IMR-90 (cell line): ENCODE measurements around the gene ANKRD55. TPM values are rescaled to one million over a fixed set of nuclear protein-coding genes. Genes with fewer than 3 reads are reported as not detected.
A peak's percentile ranks its signal among the peaks of the same experiment; 100 is the strongest.

ENCODE experiments used
- ATAC-seq: fragments of 200-7000 bp; cut with Tn5 transposase; 2 replicates; pipeline ENCODE4 v1.9.1; 2020; ENCODE audit warnings: low read depth, mild to moderate bottlenecking, moderate library complexity
- BruUV-seq: library from RNA; stranded (reverse); fragments of 400-500 nt; replicated peaks from 2 replicates; lab custom pipeline; 2021; lab: Mats Ljungman, UMichigan
- CTCF ChIA-PET: fragments of 300-600 bp; formaldehyde crosslinking; extraction: SDS; loops from one replicate; lab custom pipeline; 2021; ENCODE audit warnings: antibody characterized with exemption; lab: Yijun Ruan, JAX
- POLR2A ChIA-PET: fragments of 300-600 bp; sonication (Branson Sonifier 250); formaldehyde crosslinking; loops from one replicate; lab custom pipeline; 2022; ENCODE audit warnings: antibody characterized with exemption; ENCODE audit not compliant: unreplicated experiment; lab: Charles Lee
- DNase-seq: peaks from one replicate; pipeline ENCODE4 v3.0.0; 2013
- H2AFZ ChIP-seq: replicated peaks from 2 replicates; pipeline ENCODE3; 2013; ENCODE audit warnings: low read length, mild to moderate bottlenecking; ENCODE audit not compliant: poor library complexity
- H2AK5ac ChIP-seq: 2 replicates; pipeline ENCODE4 v1.6.1; 2013; ENCODE audit warnings: low read depth, low read length, inconsistent platforms
- H2AK9ac ChIP-seq: replicated peaks from 2 replicates; pipeline ENCODE3; 2013; ENCODE audit warnings: mild to moderate bottlenecking, low read depth, low read length, moderate library complexity; ENCODE audit not compliant: poor library complexity
- H2BK120ac ChIP-seq: 2 replicates; pipeline ENCODE4 v1.6.1; 2013; ENCODE audit warnings: low read depth, low read length, inconsistent platforms
- H2BK15ac ChIP-seq: 3 replicates; pipeline ENCODE4 v1.6.1; 2013; ENCODE audit warnings: low read depth, low read length, inconsistent platforms
- H2BK20ac ChIP-seq: 2 replicates; pipeline ENCODE4 v1.6.1; 2013; ENCODE audit warnings: low read depth, mild to moderate bottlenecking, inconsistent platforms, low read length, moderate library complexity
- H2BK5ac ChIP-seq: 2 replicates; pipeline ENCODE4 v1.6.1; 2013; ENCODE audit warnings: mild to moderate bottlenecking, low read depth, low read length, inconsistent platforms; ENCODE audit not compliant: poor library complexity, severe bottlenecking
- H3K14ac ChIP-seq: replicated peaks from 2 replicates; pipeline ENCODE4 v1.6.1; 2013; ENCODE audit warnings: low read depth, low read length, inconsistent platforms
- H3K18ac ChIP-seq: 2 replicates; pipeline ENCODE4 v1.6.1; 2013; ENCODE audit warnings: low read depth, low read length, control low read depth
- H3K23ac ChIP-seq: 2 replicates; pipeline ENCODE4 v1.6.1; 2013; ENCODE audit warnings: low read depth, low read length, inconsistent platforms
- H3K27ac ChIP-seq: 2 replicates; pipeline ENCODE4 v1.5.1; 2013; ENCODE audit warnings: mild to moderate bottlenecking, control low read depth, low read length; ENCODE audit not compliant: insufficient read depth
- H3K27me3 ChIP-seq: 2 replicates; pipeline ENCODE4 v1.6.1; 2013; ENCODE audit warnings: low read length; ENCODE audit not compliant: control insufficient read depth, insufficient read depth
- H3K36me3 ChIP-seq: 2 replicates; pipeline ENCODE4 v1.6.1; 2013; ENCODE audit warnings: low read length, mixed read lengths; ENCODE audit not compliant: control insufficient read depth, insufficient read depth
- H3K4ac ChIP-seq: 2 replicates; pipeline ENCODE4 v1.6.1; 2013; ENCODE audit warnings: low read depth, low read length, inconsistent platforms
- H3K4me1 ChIP-seq: 2 replicates; pipeline ENCODE4 v1.6.1; 2013; ENCODE audit warnings: low read length, mixed read lengths; ENCODE audit not compliant: control insufficient read depth, insufficient read depth
- H3K4me2 ChIP-seq: 2 replicates; pipeline ENCODE4 v1.6.1; 2013; ENCODE audit warnings: low read depth, mild to moderate bottlenecking, control low read depth, low read length, moderate library complexity
- H3K4me3 ChIP-seq: 2 replicates; pipeline ENCODE4 v1.5.1; 2013; ENCODE audit warnings: low read depth, mild to moderate bottlenecking, control low read depth, low read length, moderate library complexity; ENCODE audit not compliant: insufficient read depth
- H3K56ac ChIP-seq: 2 replicates; pipeline ENCODE4 v1.6.1; 2013; ENCODE audit warnings: low read length, inconsistent platforms; ENCODE audit not compliant: insufficient read depth; ENCODE audit errors: extremely low read depth
- H3K79me1 ChIP-seq, 2 experiments: 2 replicates each; pipeline ENCODE4 v1.6.1; 2013; ENCODE audit warnings: low read length in 2 of 2, inconsistent platforms in 1 of 2, low read depth in 1 of 2
- H3K9ac ChIP-seq: 2 replicates; pipeline ENCODE4 v1.6.1; 2013; ENCODE audit warnings: low read depth, low read length, control low read depth
- H3K9me1 ChIP-seq: 2 replicates; pipeline ENCODE4 v1.6.1; 2013; ENCODE audit warnings: low read length, inconsistent platforms; ENCODE audit not compliant: insufficient read depth
- H3K9me3 ChIP-seq: 2 replicates; pipeline ENCODE4 v1.6.1; 2013; ENCODE audit warnings: low read length; ENCODE audit not compliant: control insufficient read depth, insufficient read depth
- H4K20me1 ChIP-seq: 2 replicates; pipeline ENCODE4 v1.6.1; 2013; ENCODE audit warnings: low read length, inconsistent platforms; ENCODE audit not compliant: insufficient read depth
- H4K5ac ChIP-seq: 2 replicates; pipeline ENCODE4 v1.6.1; 2013; ENCODE audit warnings: mild to moderate bottlenecking, low read depth, low read length, control low read depth
- H4K8ac ChIP-seq, 2 experiments: 2 replicates each; pipeline ENCODE4 v1.6.1; 2013; ENCODE audit warnings: low read depth in 2 of 2, low read length in 2 of 2, control low read depth in 1 of 2, inconsistent platforms in 1 of 2
- H4K91ac ChIP-seq: 2 replicates; pipeline ENCODE4 v1.6.1; 2013; ENCODE audit warnings: low read depth, low read length, inconsistent platforms; ENCODE audit not compliant: insufficient read depth
- CEBPB ChIP-seq: IDR thresholded peaks from 2 replicates; pipeline ENCODE4 v1.6.1; 2012; ENCODE audit warnings: low read depth, low read length, improper control_type of control experiment
- FOS ChIP-seq: fragments of 150-350 bp; IDR thresholded peaks from 2 replicates; pipeline ENCODE4 v1.6.1; 2016; ENCODE audit warnings: low read depth, low read length
- MAZ ChIP-seq: IDR thresholded peaks from 2 replicates; pipeline ENCODE4 v1.6.1; 2012; ENCODE audit warnings: low read depth, mild to moderate bottlenecking, low read length, improper control_type of control experiment, moderate library complexity, borderline replicate concordance
- MXI1 ChIP-seq: IDR thresholded peaks from 2 replicates; pipeline ENCODE4 v1.6.1; 2012; ENCODE audit warnings: low read depth, mild to moderate bottlenecking, low read length, moderate library complexity, borderline replicate concordance
- RAD21 ChIP-seq: IDR thresholded peaks from 2 replicates; pipeline ENCODE4 v1.6.1; 2012; ENCODE audit warnings: low read length, improper control_type of control experiment
- WGBS, 2 experiments: methylation state at CpG; one replicate each; pipeline versions ENCODE4 v1.1.5 to v1.1.7; 2013; ENCODE audit warnings: missing lambda C conversion rate in 2 of 2; ENCODE audit not compliant: insufficient read length in 1 of 2; ENCODE audit errors: extremely low coverage in 2 of 2; 5-methylcytosine and 5-hydroxymethylcytosine counted together
- dilution Hi-C: fragments of 300-500 bp; cut with HindIII; formaldehyde crosslinking; loops from one replicate; pipeline ENCODE4 v1.14.3; 2018; ENCODE audit warnings: low sequenced_read_pairs; ENCODE audit not compliant: unreplicated experiment
- in situ Hi-C: fragments of 300-500 bp; cut with MboI; formaldehyde crosslinking; loops from 3 replicates; pipeline ENCODE4 v1.14.3; 2019; ENCODE audit warnings: low sequenced_read_pairs, inconsistent platforms, mixed read lengths
- intact Hi-C: fragments of 100-400 bp; cut with micrococcal nuclease; formaldehyde crosslinking; loops from 2 replicates; pipeline ENCODE4 v1.10.0; 2022
- polyA plus RNA-seq, 3 experiments: library from polyadenylated mRNA; depleted of rRNA; stranded (reverse); fragments of >200 nt; gene quantifications; 2 replicates each; pipeline ENCODE4 v1.2.3, GENCODE V29; 2012; ENCODE audit warnings: low replicate concordance in 1 of 3
- total RNA-seq: library from RNA; depleted of rRNA; stranded (reverse); fragments of >200 nt; gene quantifications from 2 replicates; pipeline ENCODE4 v1.2.3, GENCODE V29; 2012

The ANKRD55 gene
- total and polyA plus RNA-seq, 2 of the 4 experiments (the other 2 are of a cell fraction): not detected

DNA sequence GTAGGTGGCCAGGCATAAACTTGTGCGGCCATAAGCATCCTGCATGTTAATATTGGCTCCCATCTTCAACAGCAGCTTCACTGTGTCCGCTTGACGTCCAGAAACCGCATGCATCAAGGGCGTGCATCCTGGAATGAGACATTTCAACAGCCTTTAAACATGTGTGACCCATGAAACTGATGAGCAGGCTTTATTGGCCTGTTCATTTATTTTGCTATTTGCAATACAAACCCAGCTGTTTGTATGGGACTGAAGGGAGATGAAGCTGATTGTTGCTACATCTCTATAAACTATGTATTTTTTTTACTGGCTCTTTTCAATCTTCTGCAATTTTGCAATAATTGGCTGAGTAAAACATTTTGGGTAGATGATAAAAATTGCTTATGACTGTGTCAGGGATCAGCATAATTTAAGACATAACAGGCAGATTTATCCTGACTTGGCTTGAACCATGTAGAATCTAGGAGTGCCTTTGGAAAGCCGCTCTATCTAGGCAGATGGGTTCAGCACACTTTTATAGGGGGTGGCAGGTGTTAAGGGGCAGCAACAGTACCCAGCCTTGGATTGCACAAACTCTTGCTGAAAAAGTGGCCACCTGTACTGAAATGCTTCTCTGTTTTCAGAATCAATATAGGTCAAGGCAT, 56.9 kb downstream of the ANKRD55 start (continued):
- no peak for TF ChIP-seq MAZ

- ATAC-seq (peak; percentile 76), DNase-seq (peak; percentile 84)
- peak overlapping the region; percentile 66; the same call in 1 of the 2 replicates for H3K27ac ChIP-seq
- H2BK120ac ChIP-seq: peak overlapping the region; percentile 90
- H3K79me1 ChIP-seq: no peaks in the 10 kb centered on the region; a peak in 1 of 4 replicates
- peak overlapping the region; percentile 69 for H2BK5ac ChIP-seq
- 0% methylated on average over 2 of the region's 3 CpGs; no CpG with 5 or more reads in 1 of the 2 experiments for WGBS, 2 experiments
- H2BK20ac ChIP-seq: peak overlapping the region; percentile 96
- in situ Hi-C loops (no loop called here), intact Hi-C loops (loop anchor here (5.0 kb wide), 1 partner anchor 183 kb away; the partner anchor contains the start of gene IL6ST), dilution Hi-C loops (no loop called here)
- peak overlapping the region; percentile 54; the same call in 1 of the 2 replicates for H3K56ac ChIP-seq
- no peaks in the 10 kb centered on the region for H3K27me3 ChIP-seq
- H3K9me1 ChIP-seq: peaks cover 15% of the 10 kb centered on the region
- H2AK9ac ChIP-seq: no peak overlapping the region
- peak overlapping the region; percentile 91; the same call in 2 of the 3 replicates for H2BK15ac ChIP-seq
- ChIA-PET CTCF (interaction anchor here (0.8 kb wide), 1 partner anchor 240 kb away, joined by 3 read pairs; no protein-coding TSS in a partner anchor), POLR2A (no interaction called here)
- peak overlapping the region; percentile 55; the same call in 1 of the 2 replicates for H3K4me2 ChIP-seq
- peak overlapping the region; percentile 70 for H2AFZ ChIP-seq
- no TSS peak for BruUV-seq
- peak overlapping the region; percentile 30; the same call in 1 of the 2 replicates for H3K23ac ChIP-seq
- H3K36me3 ChIP-seq: no peaks in the 10 kb centered on the region
- H3K4me1 ChIP-seq: peaks cover 19% of the 10 kb centered on the region
- no peak overlapping the region for H3K9ac ChIP-seq
- H4K91ac ChIP-seq: peak overlapping the region; percentile 90
- H4K20me1 ChIP-seq: no peaks in the 10 kb centered on the region
- H3K14ac ChIP-seq: peak overlapping the region; percentile 87
- peak; percentile 75 for TF ChIP-seq CEBPB
- no peak for TF ChIP-seq RAD21
- no peak for TF ChIP-seq MXI1
- peak; percentile 48; the same call in 1 of the 2 replicates for TF ChIP-seq FOS
- H3K4ac ChIP-seq: peak overlapping the region; percentile 87
- H3K18ac ChIP-seq: peak overlapping the region; percentile 73
- H4K5ac ChIP-seq: peak overlapping the region; percentile 89
- H3K9me3 ChIP-seq: no peaks in the 10 kb centered on the region
- H2AK5ac ChIP-seq: peak overlapping the region; percentile 96
- peak overlapping the region; percentile 7 to 92; a peak in 2 of 4 replicates for H4K8ac ChIP-seq
- no peak overlapping the region for H3K4me3 ChIP-seq
These were observed 57.6 kb downstream of the ANKRD55 start for GRCh38 chr5:56175488-56175887.
